Measurements from ENCODE around the gene SORBS1. TPM values are rescaled to one million over a fixed set of nuclear protein-coding genes. Genes with fewer than 3 reads are reported as not detected.

The SORBS1 gene
- total RNA-seq (ENCODE audit: insufficient read depth, low replicate concordance), result 426 TPM

- DNase-seq (ENCODE audit: low spot score), result peak; percentile 98
Observed at GRCh38 chr10:95561177-95561863, at the start of gene SORBS1. SORBS1 (minus strand) TSS chr10:95561371; CDS start chr10:95441135, 120,236 bp downstream.

GRCh38 chr10:95610727-95611126 lies 49.6 kb upstream of the SORBS1 start:
- DNase-seq (ENCODE audit: low spot score), result no peak

GRCh38 chr10:95606922-95607321 lies 45.8 kb upstream of the SORBS1 start:
- DNase-seq (ENCODE audit: low spot score), result no peak

GRCh38 chr10:95605163-95605562 lies 44.0 kb upstream of the SORBS1 start:
- peak; percentile 76 for DNase-seq (ENCODE audit: low spot score)

- no peak for DNase-seq (ENCODE audit: low spot score)
Observed at GRCh38 chr10:95604630-95605029, 43.5 kb upstream of the SORBS1 start.

GRCh38 chr10:95602382-95602781 lies 41.2 kb upstream of the SORBS1 start:
- no peak for DNase-seq (ENCODE audit: low spot score)

GRCh38 chr10:95601116-95601719 lies 40.0 kb upstream of the SORBS1 start:
- DNase-seq (ENCODE audit: low spot score), result peak; percentile 96

- DNase-seq (ENCODE audit: low spot score), result no peak
Observed at GRCh38 chr10:95600158-95600557, 39.0 kb upstream of the SORBS1 start.

- no peak for DNase-seq (ENCODE audit: low spot score)
Observed at GRCh38 chr10:95597788-95598187, 36.6 kb upstream of the SORBS1 start.

GRCh38 chr10:95588025-95588424 lies 26.9 kb upstream of the SORBS1 start:
- DNase-seq (ENCODE audit: low spot score), result no peak

- DNase-seq (ENCODE audit: low spot score), result no peak
Observed at GRCh38 chr10:95579835-95580535, 18.8 kb upstream of the SORBS1 start.

GRCh38 chr10:95579292-95579691 lies 18.1 kb upstream of the SORBS1 start:
- no peak for DNase-seq (ENCODE audit: low spot score)

GRCh38 chr10:95578619-95579018 lies 17.4 kb upstream of the SORBS1 start:
- no peak for DNase-seq (ENCODE audit: low spot score)

- DNase-seq (ENCODE audit: low spot score), result no peak
Observed at GRCh38 chr10:95574649-95575365, 13.6 kb upstream of the SORBS1 start.

- no peak for DNase-seq (ENCODE audit: low spot score)
Observed at GRCh38 chr10:95573964-95574604, 12.9 kb upstream of the SORBS1 start.

- DNase-seq (ENCODE audit: low spot score), result no peak
Observed at GRCh38 chr10:95573527-95573926, 12.4 kb upstream of the SORBS1 start.

GRCh38 chr10:95572131-95572820 lies 11.1 kb upstream of the SORBS1 start:
- no peak for DNase-seq (ENCODE audit: low spot score)

GRCh38 chr10:95571390-95571789 lies 10.2 kb upstream of the SORBS1 start:
- DNase-seq (ENCODE audit: low spot score), result no peak

GRCh38 chr10:95569368-95569767 lies 8.2 kb upstream of the SORBS1 start:
- DNase-seq (ENCODE audit: low spot score), result no peak

- DNase-seq (ENCODE audit: low spot score), result no peak
Observed at GRCh38 chr10:95567903-95568630, 6.9 kb upstream of the SORBS1 start.
